ENCODE measurements around the gene CCL1. TPM values are rescaled to one million over a fixed set of nuclear protein-coding genes. Genes with fewer than 3 reads are reported as not detected.

CCL1 gene
- not detected in 2 replicates for total RNA-seq

GRCh38 chr17:34363183-34363661 is at the start of gene CCL1:
CCL1 (minus strand) TSS chr17:34363233; CDS start chr17:34363161, 72 bp downstream.

GRCh38 chr17:34356194-34356593 is 6.8 kb downstream of the CCL1 start, which contains the start of gene CCL13:
CCL13 (plus strand) TSS chr17:34356480; CDS start chr17:34356527, 47 bp downstream.

GRCh38 chr17:34319039-34319483 is 44.0 kb downstream of the CCL1 start, which contains the start of gene CCL8:
CCL8 (plus strand) TSS chr17:34319435; CDS start chr17:34319502, 67 bp downstream.

Other genes with a start within 250 kb of the CCL1 start
- 1.5 and 5.4 TPM in 2 replicates for gene CCL2, start 107.9 kb downstream of the CCL1 start, total RNA-seq
- not detected in 2 replicates for gene CCL7, start 93.0 kb downstream of the CCL1 start, total RNA-seq
- gene CCL11, start 77.5 kb downstream of the CCL1 start, total RNA-seq, result not detected in 2 replicates
- not detected in 2 replicates for gene CCL8, start 43.8 kb downstream of the CCL1 start, total RNA-seq
- not detected in 2 replicates for gene CCL13, start 6.8 kb downstream of the CCL1 start, total RNA-seq
- not detected in 2 replicates for gene TMEM132E, start 216.3 kb upstream of the CCL1 start, total RNA-seq

All from mesangial cell (primary cell).